Colonic mucosa (tissue), 4 donors: ENCODE measurements around the gene SMCO2. TPM values are rescaled to one million over a fixed set of nuclear protein-coding genes. Genes with fewer than 3 reads are reported as not detected.

Experiments
- DNase-seq: peaks from one replicate; pipeline ENCODE4 v3.0.0-alpha.2; 2020
- H3K27ac ChIP-seq: fragments of 200-600 bp; one replicate; pipeline ENCODE4 v1.8.0; 2021
- H3K27me3 ChIP-seq: fragments of 200-600 bp; one replicate; pipeline ENCODE4 v1.8.0; 2021
- H3K36me3 ChIP-seq: fragments of 200-600 bp; one replicate; pipeline ENCODE4 v1.8.0; 2021
- H3K4me1 ChIP-seq: fragments of 200-600 bp; one replicate; pipeline ENCODE4 v1.8.0; 2021; ENCODE audit warnings: mild to moderate bottlenecking
- H3K4me3 ChIP-seq: fragments of 200-600 bp; one replicate; pipeline ENCODE4 v1.8.0; 2021
- H3K9ac ChIP-seq, 2 donors: one replicate each; pipeline ENCODE4 v1.7.0; 2013; ENCODE audit warnings: control low read depth in 2 of 2, low read depth in 2 of 2, low read length in 2 of 2
- H3K9me3 ChIP-seq: fragments of 200-600 bp; one replicate; pipeline ENCODE4 v1.8.0; 2021
- intact Hi-C: fragments of 100-400 bp; cut with DNase I; formaldehyde crosslinking; loops from one replicate; pipeline ENCODE4 v1.14.1; 2022
- total RNA-seq, 2 donors: library from RNA; stranded (reverse); fragmentation: NEBNext Ultra II Directional in 1 of 2; extraction: Animal tissue kit (Norgen Biotek cat#: 25700) in 1 of 2; gene quantifications; one replicate each; pipeline ENCODE4 v1.2.1, GENCODE V29; 2021
- TF ChIP-seq, protein P1 (sequence below): fragments of 200-600 bp; IDR thresholded peaks from one replicate; pipeline ENCODE4 v1.8.0; 2022; ENCODE audit warnings: antibody characterized with exemption, mild to moderate bottlenecking
- donor health status: healthy.
- donor health status: DM: no; HTN: no; CAD: no.
- donor health status: DM: no; HTN: no; CAD: no.

The SMCO2 gene
- total RNA-seq, 2 donors from 2014 or later, result 0.21 TPM; not detected in 1

DNA sequence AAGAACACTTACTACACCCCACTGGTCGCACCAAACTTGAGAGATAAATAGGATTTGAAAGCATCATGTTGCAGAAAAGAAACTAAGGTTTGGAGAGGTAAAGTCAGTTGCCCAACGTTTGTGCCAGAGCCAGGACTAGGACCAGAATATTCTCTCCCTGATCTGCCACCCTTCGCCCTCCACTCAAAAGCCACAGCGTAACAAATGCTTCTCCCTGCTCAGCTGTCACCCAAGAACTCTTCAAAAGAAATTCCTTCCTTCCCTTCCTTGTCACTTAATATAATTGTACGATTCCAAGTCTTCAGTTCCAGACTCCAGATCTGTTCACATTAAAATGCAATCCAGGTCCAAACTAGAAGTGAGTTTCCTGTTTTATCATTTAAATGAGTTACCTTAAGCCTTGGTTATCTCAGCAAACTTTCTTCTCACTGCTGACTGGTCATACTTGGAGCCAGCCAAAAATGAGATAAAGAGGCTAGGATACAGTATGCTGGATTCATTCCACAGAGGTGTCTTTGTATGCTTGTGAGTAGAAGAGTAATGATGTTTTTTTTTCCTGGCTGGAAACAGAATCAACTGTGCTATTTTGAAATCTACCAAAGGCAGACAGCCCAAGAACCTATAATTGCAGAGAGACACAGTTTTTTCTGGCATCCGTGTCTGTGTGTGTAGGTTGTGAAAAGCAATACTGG, 64.6 kb downstream of the SMCO2 start:
- H3K4me3 ChIP-seq, result no peak overlapping the region
- intact Hi-C loops, result no loop called here

DNA sequence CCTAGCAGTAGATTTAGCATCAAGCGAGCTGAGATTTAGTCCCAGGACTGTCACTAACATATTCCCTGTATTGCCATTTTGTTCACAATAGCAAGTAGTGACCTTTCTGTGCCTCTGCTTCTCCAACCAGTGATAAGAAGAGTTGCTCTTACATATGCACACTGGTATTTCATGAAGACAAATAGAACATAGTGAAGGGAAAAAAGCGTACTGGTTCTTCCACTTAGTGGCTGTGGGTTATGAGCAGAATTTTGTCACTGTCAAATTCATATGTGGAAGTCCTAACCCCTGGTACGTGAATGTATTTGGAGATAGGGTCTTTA, 65.1 kb downstream of the SMCO2 start:
- no peaks in the 10 kb centered on the region for H3K9me3 ChIP-seq
- H3K27me3 ChIP-seq, result no peaks in the 10 kb centered on the region
- intact Hi-C loops, result no loop called here
- no peak overlapping the region for H3K27ac ChIP-seq
- H3K9ac ChIP-seq, result no peak overlapping the region
- no peak overlapping the region for H3K4me3 ChIP-seq
- no peak for DNase-seq
- no peaks in the 10 kb centered on the region for H3K36me3 ChIP-seq
- TF ChIP-seq, protein P1, sequence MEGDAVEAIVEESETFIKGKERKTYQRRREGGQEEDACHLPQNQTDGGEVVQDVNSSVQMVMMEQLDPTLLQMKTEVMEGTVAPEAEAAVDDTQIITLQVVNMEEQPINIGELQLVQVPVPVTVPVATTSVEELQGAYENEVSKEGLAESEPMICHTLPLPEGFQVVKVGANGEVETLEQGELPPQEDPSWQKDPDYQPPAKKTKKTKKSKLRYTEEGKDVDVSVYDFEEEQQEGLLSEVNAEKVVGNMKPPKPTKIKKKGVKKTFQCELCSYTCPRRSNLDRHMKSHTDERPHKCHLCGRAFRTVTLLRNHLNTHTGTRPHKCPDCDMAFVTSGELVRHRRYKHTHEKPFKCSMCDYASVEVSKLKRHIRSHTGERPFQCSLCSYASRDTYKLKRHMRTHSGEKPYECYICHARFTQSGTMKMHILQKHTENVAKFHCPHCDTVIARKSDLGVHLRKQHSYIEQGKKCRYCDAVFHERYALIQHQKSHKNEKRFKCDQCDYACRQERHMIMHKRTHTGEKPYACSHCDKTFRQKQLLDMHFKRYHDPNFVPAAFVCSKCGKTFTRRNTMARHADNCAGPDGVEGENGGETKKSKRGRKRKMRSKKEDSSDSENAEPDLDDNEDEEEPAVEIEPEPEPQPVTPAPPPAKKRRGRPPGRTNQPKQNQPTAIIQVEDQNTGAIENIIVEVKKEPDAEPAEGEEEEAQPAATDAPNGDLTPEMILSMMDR, result no peak
- no peaks in the 10 kb centered on the region for H3K4me1 ChIP-seq

More for the DNA sequence above, 64.6 kb downstream of the SMCO2 start:
- no peaks in the 10 kb centered on the region for H3K27me3 ChIP-seq
- H3K36me3 ChIP-seq, result no peaks in the 10 kb centered on the region
- H3K9me3 ChIP-seq, result no peaks in the 10 kb centered on the region
- DNase-seq, result no peak
- no peak overlapping the region for H3K27ac ChIP-seq
- TF ChIP-seq, protein P1, result no peak
- no peak overlapping the region for H3K9ac ChIP-seq
- no peaks in the 10 kb centered on the region for H3K4me1 ChIP-seq

DNA sequence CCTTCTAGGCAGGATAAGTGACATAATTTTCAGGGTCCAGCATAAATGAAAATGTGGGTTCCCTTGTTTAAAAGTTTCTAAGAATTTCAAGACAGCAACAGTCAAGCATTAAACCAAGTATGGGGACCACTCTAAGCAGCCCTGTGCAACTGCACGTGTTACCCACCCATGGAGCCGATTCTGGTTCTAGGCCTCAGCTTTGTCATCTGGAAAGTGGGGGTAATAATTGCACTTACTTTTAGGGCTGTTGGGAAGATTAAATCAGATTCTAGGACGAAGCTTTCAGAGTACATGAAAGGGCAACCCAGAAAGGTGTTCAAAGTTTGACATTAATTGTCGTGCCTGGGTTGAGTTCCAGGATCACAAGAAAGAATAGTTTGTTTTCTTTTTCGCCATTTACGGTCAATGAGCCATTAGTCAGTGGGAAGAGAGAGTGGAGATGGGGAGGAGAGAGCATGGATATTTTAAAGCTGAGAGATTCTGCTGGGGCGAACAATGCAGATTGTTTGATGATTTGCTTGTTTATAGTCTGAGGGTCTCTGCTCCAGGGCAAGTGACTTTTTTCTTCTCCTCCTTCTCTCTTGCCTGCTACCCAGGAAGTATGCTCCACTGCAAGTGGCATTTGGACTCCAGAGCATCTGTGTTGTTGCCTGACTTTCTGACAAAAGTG, 66.8 kb downstream of the SMCO2 start:
- H3K4me3 ChIP-seq, result no peak overlapping the region
- no peaks in the 10 kb centered on the region for H3K27me3 ChIP-seq
- H3K36me3 ChIP-seq, result no peaks in the 10 kb centered on the region
- H3K4me1 ChIP-seq, result no peaks in the 10 kb centered on the region
- H3K27ac ChIP-seq, result no peak overlapping the region
- H3K9ac ChIP-seq, result no peak overlapping the region
- TF ChIP-seq, protein P1, result no peak
- no peaks in the 10 kb centered on the region for H3K9me3 ChIP-seq
- DNase-seq, result no peak
- intact Hi-C loops, result no loop called here

DNA sequence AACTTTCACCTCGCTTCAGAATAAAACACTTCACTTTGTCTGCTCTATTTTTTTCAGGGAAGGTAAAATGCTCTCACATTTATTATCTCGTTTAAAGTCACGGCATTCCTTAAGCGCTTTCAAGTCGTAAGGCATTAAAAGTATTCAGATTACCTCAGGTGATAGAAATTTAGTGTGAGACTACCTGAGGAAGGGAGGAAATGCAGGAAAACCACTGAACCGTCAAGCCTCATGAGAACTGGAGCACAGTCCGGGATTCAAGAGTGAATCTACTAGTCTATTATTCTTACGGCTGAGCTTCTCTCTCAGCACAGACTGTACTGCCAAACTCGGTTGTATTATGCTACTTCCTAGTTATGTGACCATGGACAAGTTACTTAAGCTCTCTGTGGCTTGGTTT, 69.1 kb downstream of the SMCO2 start:
- no peak overlapping the region for H3K9ac ChIP-seq
- intact Hi-C loops, result loop anchor here (5.0 kb wide), 1 partner anchor 117 kb away; no protein-coding TSS in a partner anchor
- no peaks in the 10 kb centered on the region for H3K27me3 ChIP-seq
- no peaks in the 10 kb centered on the region for H3K36me3 ChIP-seq
- H3K9me3 ChIP-seq, result no peaks in the 10 kb centered on the region
- no peak overlapping the region for H3K4me3 ChIP-seq
- TF ChIP-seq, protein P1, result no peak
- H3K4me1 ChIP-seq, result no peaks in the 10 kb centered on the region
- no peak overlapping the region for H3K27ac ChIP-seq
- DNase-seq, result no peak

DNA sequence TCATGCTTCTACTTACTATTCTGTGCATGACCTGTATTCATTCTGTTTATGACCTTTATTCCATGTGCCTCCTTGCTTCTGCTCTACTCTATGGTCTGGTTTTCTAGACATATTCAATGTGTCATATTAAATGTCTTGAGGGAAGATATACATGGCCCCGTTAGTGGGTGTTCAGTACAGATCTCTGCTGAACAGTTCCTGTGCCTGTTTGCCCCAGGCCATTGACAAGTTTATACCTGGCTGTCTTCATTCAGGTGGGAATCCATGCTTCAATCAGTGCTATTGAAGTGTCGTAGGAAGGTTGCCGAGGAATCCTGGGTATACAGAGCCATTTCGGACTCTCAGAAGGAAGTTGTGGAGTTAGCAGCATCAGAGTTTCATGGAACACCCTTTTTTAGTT, 70.1 kb downstream of the SMCO2 start:
- Histone ChIP-seq H3K9ac (no peak overlapping the region), H3K27me3 (no peaks in the 10 kb centered on the region), H3K36me3 (no peaks in the 10 kb centered on the region), H3K27ac (no peak overlapping the region), H3K4me3 (no peak overlapping the region), H3K9me3 (no peaks in the 10 kb centered on the region), H3K4me1 (no peaks in the 10 kb centered on the region)
- TF ChIP-seq, protein P1, result no peak
- no peak for DNase-seq
- intact Hi-C loops, result loop anchor here (5.0 kb wide), 1 partner anchor 116 kb away; no protein-coding TSS in a partner anchor
